Endometrium (tissue), 2 donors: ENCODE data around the gene ADGRD1.

Experiments
- FAIRE-seq: peaks from 2 replicates; lab custom pipeline; 2012; peaks lifted over from hg19 to GRCh38; lab: Jason Lieb, UNC
- donor health status: control.
- donor health status: control.

ADGRD1 gene

GRCh38 chr12:131007031-131007739 is 53.5 kb downstream of the ADGRD1 start:
- no peak for FAIRE-seq

GRCh38 chr12:131007740-131008117 is 54.0 kb downstream of the ADGRD1 start:
- no peak for FAIRE-seq

GRCh38 chr12:131008131-131008912 is 54.6 kb downstream of the ADGRD1 start:
- FAIRE-seq, result no peak

GRCh38 chr12:131008913-131009270 is 55.2 kb downstream of the ADGRD1 start:
- FAIRE-seq, result no peak

GRCh38 chr12:131009595-131010395 is 56.1 kb downstream of the ADGRD1 start:
- no peak for FAIRE-seq

GRCh38 chr12:131010396-131011131 is 56.9 kb downstream of the ADGRD1 start:
- FAIRE-seq, result no peak

- FAIRE-seq, result no peak
Observed at GRCh38 chr12:131011165-131012079, 57.7 kb downstream of the ADGRD1 start.

GRCh38 chr12:131012279-131013069 is 58.8 kb downstream of the ADGRD1 start:
- FAIRE-seq, result peak; percentile 80

GRCh38 chr12:131013118-131013517 is 59.4 kb downstream of the ADGRD1 start:
- no peak for FAIRE-seq

GRCh38 chr12:131014343-131014742 is 60.6 kb downstream of the ADGRD1 start:
- FAIRE-seq, result no peak

- no peak for FAIRE-seq
Observed at GRCh38 chr12:131015581-131016337, 62.1 kb downstream of the ADGRD1 start.

- FAIRE-seq, result no peak
Observed at GRCh38 chr12:131017477-131017991, 63.8 kb downstream of the ADGRD1 start.

GRCh38 chr12:131018019-131018620 is 64.4 kb downstream of the ADGRD1 start:
- FAIRE-seq, result no peak

- FAIRE-seq, result no peak
Observed at GRCh38 chr12:131018808-131019397, 65.2 kb downstream of the ADGRD1 start.

GRCh38 chr12:131020326-131021153 is 66.8 kb downstream of the ADGRD1 start:
- FAIRE-seq, result no peak

GRCh38 chr12:131021154-131021541 is 67.4 kb downstream of the ADGRD1 start:
- FAIRE-seq, result no peak

- FAIRE-seq, result no peak
Observed at GRCh38 chr12:131024026-131024425, 70.3 kb downstream of the ADGRD1 start.
